Brain microvascular endothelial cell (primary cell): Measurements from ENCODE around the gene RTL5.

ENCODE experiments used
- DNase-seq: peaks from one replicate; pipeline ENCODE4 v3.0.0-alpha.2; 2020
- H3K27ac ChIP-seq: fragments of 250-450 bp; sonication (Bioruptor Pico); 2 replicates; pipeline ENCODE4 v1.5.1; 2020; ENCODE audit warnings: mild to moderate bottlenecking, moderate library complexity
- H3K27me3 ChIP-seq: fragments of 250-450 bp; sonication (Bioruptor Pico); replicated peaks from 2 replicates; pipeline ENCODE4 v1.5.1; 2020; ENCODE audit warnings: mild to moderate bottlenecking
- H3K36me3 ChIP-seq: fragments of 250-450 bp; sonication (Bioruptor Pico); replicated peaks from 2 replicates; pipeline ENCODE4 v1.5.1; 2020; ENCODE audit warnings: mild to moderate bottlenecking
- H3K4me3 ChIP-seq: 2 replicates; pipeline ENCODE4 v1.5.1; 2011; ENCODE audit warnings: low read depth, mild to moderate bottlenecking, control low read depth, low read length, moderate library complexity
- in situ Hi-C: cut with HindIII; loops from 2 replicates; pipeline ENCODE4 v1.10.0; 2017; ENCODE audit warnings: low sequenced_read_pairs, low pct_ligation_motif_present
- TF ChIP-seq, protein P1 (sequence below): IDR thresholded peaks from 2 replicates; pipeline ENCODE4 v1.5.1; 2011; ENCODE audit warnings: low read depth, mild to moderate bottlenecking, moderate library complexity, low read length, control low read depth, inconsistent platforms; ENCODE audit errors: missing control alignments

RTL5 gene

DNA sequence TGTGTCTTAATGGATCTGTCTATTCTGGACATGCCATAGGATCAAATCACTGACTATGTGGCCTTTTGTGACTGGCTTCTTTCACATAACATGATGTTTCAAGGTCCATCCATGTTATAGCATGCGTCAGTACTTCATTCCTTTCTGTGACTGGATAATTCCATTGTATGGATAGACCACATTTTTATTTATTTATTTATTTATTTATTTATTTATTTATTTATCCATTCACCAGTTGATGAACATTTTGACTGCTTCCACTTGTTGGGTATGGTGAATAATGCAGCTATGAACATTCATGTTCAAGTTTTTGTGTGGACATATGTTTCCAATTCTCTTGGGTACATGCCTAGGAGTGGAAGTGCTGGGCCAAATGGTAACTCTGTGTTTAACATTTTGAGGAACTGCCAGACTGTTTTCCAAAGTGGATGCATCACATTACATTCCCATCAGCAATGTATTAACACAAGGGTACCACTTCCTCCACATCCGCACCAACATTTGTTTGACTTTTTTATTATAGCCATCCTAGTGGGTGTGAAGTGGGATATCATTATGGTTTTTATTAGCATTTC lies 14.0 kb downstream of the RTL5 start:
- Histone ChIP-seq H3K27me3 (no peaks in the 10 kb centered on the region), H3K36me3 (no peaks in the 10 kb centered on the region), H3K4me3 (no peak overlapping the region), H3K27ac (no peak overlapping the region)
- TF ChIP-seq, protein P1, sequence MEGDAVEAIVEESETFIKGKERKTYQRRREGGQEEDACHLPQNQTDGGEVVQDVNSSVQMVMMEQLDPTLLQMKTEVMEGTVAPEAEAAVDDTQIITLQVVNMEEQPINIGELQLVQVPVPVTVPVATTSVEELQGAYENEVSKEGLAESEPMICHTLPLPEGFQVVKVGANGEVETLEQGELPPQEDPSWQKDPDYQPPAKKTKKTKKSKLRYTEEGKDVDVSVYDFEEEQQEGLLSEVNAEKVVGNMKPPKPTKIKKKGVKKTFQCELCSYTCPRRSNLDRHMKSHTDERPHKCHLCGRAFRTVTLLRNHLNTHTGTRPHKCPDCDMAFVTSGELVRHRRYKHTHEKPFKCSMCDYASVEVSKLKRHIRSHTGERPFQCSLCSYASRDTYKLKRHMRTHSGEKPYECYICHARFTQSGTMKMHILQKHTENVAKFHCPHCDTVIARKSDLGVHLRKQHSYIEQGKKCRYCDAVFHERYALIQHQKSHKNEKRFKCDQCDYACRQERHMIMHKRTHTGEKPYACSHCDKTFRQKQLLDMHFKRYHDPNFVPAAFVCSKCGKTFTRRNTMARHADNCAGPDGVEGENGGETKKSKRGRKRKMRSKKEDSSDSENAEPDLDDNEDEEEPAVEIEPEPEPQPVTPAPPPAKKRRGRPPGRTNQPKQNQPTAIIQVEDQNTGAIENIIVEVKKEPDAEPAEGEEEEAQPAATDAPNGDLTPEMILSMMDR = no peak
- in situ Hi-C loops = no loop called here
- DNase-seq = no peak

DNA sequence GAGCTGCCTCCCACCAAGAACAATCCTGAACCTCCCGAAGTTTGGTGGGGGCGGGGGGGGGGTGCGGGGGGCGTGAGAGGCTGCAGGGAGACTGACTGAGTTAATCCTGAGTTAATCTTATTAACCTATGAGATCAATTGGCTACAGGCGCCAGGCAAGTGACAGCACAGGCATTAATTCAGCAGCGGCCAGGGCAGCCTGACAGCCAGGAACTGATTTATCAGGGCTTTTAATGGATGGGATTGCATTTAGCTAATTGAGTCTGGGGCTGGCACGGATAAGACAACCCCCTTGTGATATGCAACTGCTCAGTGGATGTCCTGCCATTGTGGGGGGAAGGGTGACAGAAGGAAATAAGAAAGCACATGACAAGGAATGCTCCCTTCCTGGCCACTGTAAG lies 16.3 kb downstream of the RTL5 start:
- no peak for DNase-seq
- Histone ChIP-seq H3K27me3 (peaks cover 2% of the 10 kb centered on the region), H3K4me3 (no peak overlapping the region), H3K27ac (no peak overlapping the region), H3K36me3 (no peaks in the 10 kb centered on the region)
- in situ Hi-C loops = no loop called here
- TF ChIP-seq, protein P1 = no peak

DNA sequence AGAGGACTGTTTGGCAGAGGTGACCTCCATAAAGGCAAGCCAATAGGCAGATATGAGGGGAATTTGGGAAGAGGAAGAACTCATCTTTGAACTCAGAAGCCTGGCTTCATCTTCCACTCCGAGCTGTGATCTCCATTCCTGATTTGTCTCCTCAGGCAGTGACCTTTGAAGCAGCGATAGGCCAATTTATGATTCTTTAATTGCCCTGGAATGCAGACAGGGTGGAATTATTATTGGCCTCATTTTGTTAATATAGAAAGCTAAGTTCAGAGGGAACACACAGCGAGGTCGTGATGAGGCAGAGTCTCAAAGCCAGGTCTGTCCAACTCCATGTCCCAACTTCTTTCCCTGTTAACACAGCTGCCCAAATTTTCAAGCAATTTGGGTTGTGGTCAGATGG lies 16.9 kb downstream of the RTL5 start:
- peaks cover 2% of the 10 kb centered on the region for H3K27me3 ChIP-seq
- no peaks in the 10 kb centered on the region for H3K36me3 ChIP-seq
- H3K4me3 ChIP-seq = no peak overlapping the region
- no peak overlapping the region for H3K27ac ChIP-seq
- in situ Hi-C loops = no loop called here
- TF ChIP-seq, protein P1 = no peak
- DNase-seq = no peak

DNA sequence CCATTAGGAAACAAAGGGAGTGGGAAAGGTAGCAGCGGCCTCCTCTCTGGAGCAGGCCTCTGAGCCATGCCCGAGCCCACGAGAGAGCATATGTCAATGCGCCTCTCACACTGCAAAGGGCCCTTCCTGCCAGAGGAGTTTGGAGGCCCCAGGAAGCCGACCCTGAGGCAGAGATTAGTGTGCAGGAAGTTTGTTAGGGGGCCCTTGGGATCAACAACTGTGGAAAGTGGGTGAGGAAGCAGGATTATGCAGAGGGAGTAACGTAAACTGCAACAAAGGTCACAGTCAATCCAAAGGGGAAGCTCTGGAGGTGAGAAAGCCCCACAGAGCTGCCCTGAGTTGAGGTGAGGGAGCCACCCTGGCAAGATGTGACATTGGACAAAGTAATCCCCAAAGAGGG lies 17.4 kb downstream of the RTL5 start:
- in situ Hi-C loops = no loop called here
- Histone ChIP-seq H3K27me3 (peaks cover 2% of the 10 kb centered on the region), H3K27ac (no peak overlapping the region), H3K36me3 (no peaks in the 10 kb centered on the region), H3K4me3 (no peak overlapping the region)
- no peak for DNase-seq
- TF ChIP-seq, protein P1 = no peak

DNA sequence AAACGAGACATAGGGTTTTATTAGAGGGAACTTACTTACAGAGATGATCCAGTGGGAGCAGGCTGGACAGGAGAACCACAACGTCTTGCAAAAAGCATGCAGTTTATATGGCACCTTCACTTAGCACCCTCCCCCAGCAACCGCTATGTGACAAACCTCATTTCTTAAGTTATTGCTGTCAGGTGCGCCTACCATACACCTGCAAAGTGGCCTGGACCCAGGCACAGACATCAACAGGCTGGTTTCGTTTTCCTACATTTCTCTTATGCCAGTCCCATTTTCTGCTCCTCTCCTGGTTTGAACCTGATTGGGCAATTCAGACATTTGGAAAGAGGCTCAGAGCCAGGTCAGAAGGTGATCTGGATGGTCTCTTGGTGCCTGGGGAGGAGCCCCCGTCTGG lies 18.3 kb downstream of the RTL5 start:
- peaks cover 2% of the 10 kb centered on the region for H3K27me3 ChIP-seq
- in situ Hi-C loops = no loop called here
- H3K4me3 ChIP-seq = no peak overlapping the region
- H3K36me3 ChIP-seq = no peaks in the 10 kb centered on the region
- TF ChIP-seq, protein P1 = no peak
- no peak for DNase-seq
- no peak overlapping the region for H3K27ac ChIP-seq
